HG02759 (cell line): ENCODE results near the gene BTD.
"Not testable (repeated sequence)": the region's sequence is repeated elsewhere in the genome, so short reads cannot be mapped to it uniquely, and the experiment has no call there.

ENCODE experiments used
- ATAC-seq: cut with Tn5 transposase; IDR thresholded peaks from one replicate; pipeline ENCODE4 v1.9.1; 2021; ENCODE audit warnings: mild to moderate bottlenecking, moderate library complexity; ENCODE audit not compliant: unreplicated experiment

BTD gene

GRCh38 chr3:15602816-15603215, 1.3 kb downstream of the BTD start:
- ATAC-seq, result not testable (repeated sequence)

- not testable (repeated sequence) for ATAC-seq
Observed at GRCh38 chr3:15604584-15604983, 3.0 kb downstream of the BTD start.

- no peak for ATAC-seq
Observed at GRCh38 chr3:15606434-15606891, 4.9 kb downstream of the BTD start.

- ATAC-seq, result no peak
Observed at GRCh38 chr3:15610082-15610759, 8.7 kb downstream of the BTD start.

- ATAC-seq, result no peak
Observed at GRCh38 chr3:15611018-15611417, 9.5 kb downstream of the BTD start.

- ATAC-seq, result no peak
Observed at GRCh38 chr3:15612001-15612400, 10.5 kb downstream of the BTD start.

- ATAC-seq, result no peak
Observed at GRCh38 chr3:15614958-15615357, 13.4 kb downstream of the BTD start.

GRCh38 chr3:15616053-15616452, 14.5 kb downstream of the BTD start:
- no peak for ATAC-seq

GRCh38 chr3:15619659-15620464, 18.3 kb downstream of the BTD start:
- ATAC-seq, result not testable (repeated sequence)

GRCh38 chr3:15623535-15624440, 22.2 kb downstream of the BTD start:
- no peak for ATAC-seq

GRCh38 chr3:15628967-15629366, 27.4 kb downstream of the BTD start:
- no peak for ATAC-seq

GRCh38 chr3:15629860-15630597, 28.5 kb downstream of the BTD start:
- ATAC-seq, result peak; percentile 99

- peak; percentile 46 for ATAC-seq
Observed at GRCh38 chr3:15630646-15631350, 29.3 kb downstream of the BTD start.

- no peak for ATAC-seq
Observed at GRCh38 chr3:15631426-15632211, 30.1 kb downstream of the BTD start.

GRCh38 chr3:15632212-15632580, 30.7 kb downstream of the BTD start:
- ATAC-seq, result no peak

GRCh38 chr3:15633159-15633558, 31.6 kb downstream of the BTD start:
- ATAC-seq, result no peak

GRCh38 chr3:15633766-15634598, 32.4 kb downstream of the BTD start:
- no peak for ATAC-seq

- ATAC-seq, result no peak
Observed at GRCh38 chr3:15634671-15635070, 33.1 kb downstream of the BTD start.
